ENCODE data around the gene TNIP1. TPM values are rescaled to one million over a fixed set of nuclear protein-coding genes. Genes with fewer than 3 reads are reported as not detected.
A peak's percentile ranks its signal among the peaks of the same experiment; 100 is the strongest.

The TNIP1 gene
- total RNA-seq, 4 donors from 2014 or later = 63.9 to 296 (median 223) TPM

DNA sequence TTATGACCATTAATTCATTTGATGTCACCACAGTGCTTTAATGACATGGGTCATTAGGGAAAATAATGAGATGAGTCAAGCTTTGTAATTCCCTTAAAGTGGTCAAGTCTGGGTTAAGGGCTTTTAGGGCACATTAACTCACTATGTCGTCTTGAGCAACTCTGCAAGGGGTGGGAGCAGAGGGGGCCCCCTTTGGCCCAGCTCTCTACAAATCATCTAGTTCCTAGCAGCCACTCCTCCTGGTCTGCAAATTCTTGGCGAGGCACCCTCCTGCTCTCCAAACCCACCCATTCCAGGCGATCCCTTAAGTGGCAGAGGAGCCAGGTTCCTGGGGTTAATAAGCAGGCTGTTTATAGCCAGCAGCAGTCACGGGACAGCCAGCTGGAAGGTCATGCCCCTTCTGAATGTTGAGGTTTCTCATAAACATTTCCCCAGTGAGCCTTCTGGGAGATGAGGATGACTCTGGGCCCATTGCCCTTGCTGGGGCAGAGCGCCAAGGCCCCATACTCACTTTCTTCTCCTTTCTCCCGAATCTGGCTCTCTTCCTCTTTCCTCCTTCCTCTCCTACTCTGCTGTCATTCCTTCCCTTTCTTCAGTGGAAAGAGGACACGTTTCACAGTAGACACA, 74.8 kb downstream of the TNIP1 start:
- in situ Hi-C loops (cut with MboI; ENCODE audit: low pct_ligation_motif_present in 1 of 4, low pct_unique_long_range_greater_than_20kb in 1 of 4, low sequenced_read_pairs in 3 of 4) (no loop called here), intact Hi-C loops (cut with DNase I; ENCODE audit: low total_unique reads) (loop anchor here (5.0 kb wide), 2 partner anchors 101 to 514 kb away; no protein-coding TSS in a partner anchor)
- 37 to 51% methylated on average over 3 to 7 of the region's 7 CpGs for WGBS, 2 donors (ENCODE audit: low coverage in 1 of 2)

DNA sequence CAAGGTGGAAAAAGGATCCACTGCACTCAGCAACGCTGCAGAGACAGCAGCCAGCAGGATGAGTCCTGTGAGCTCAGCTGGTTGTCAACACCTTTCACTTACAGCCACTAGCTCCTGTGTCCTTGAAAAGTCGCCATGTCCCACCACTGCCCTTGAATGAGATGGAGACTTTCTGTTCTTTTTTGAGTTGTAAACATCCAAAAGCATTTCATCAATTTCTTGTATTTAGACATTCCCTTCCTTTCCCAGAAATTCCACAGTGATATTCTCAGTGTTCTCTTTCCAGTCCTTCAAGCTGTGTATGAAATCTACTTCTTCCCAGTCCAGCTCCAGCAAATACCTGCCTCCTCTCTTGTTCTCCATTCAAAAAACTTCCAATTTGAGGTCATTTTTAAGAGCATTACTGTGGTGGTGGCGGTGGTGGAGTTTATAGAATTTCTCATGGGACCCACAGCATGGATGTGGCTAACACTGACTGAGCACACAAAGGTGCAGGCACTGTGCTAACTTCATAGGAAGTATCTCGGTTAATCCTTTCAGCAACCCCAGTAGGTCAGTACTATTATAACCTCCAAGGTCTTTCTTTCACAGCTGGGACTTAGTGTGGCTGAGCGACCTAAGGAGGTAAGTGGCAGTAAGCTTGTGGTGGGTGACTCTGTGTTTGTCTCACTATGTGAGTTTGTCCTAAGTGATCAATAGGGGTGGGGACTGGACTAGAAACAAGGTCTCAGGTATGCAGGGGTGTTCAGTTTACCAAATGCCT, 75.5 kb downstream of the TNIP1 start:
- Histone ChIP-seq H3K36me3 (no peaks in the 10 kb centered on the region), H3K27ac (peak overlapping the region; percentile 74 to 84 (median 78)), H3K4me1 (peaks cover 24 to 50% (median 32%) of the 10 kb centered on the region in 4 donors), H3K9me3 (no peaks in the 10 kb centered on the region), H3K27me3 (no peaks in the 10 kb centered on the region), H3K4me3 (no peak overlapping the region)
- intact Hi-C loops (cut with DNase I; ENCODE audit: low total_unique reads) = loop anchor here (5.0 kb wide), 2 partner anchors 102 to 513 kb away; no protein-coding TSS in a partner anchor
- peak; percentile 38 for DNase-seq
- 60 to 82% methylated on average over 4 to 5 of the region's 5 CpGs for WGBS, 2 donors (ENCODE audit: low coverage in 1 of 2)
- in situ Hi-C loops (cut with MboI; ENCODE audit: low pct_ligation_motif_present in 1 of 4, low pct_unique_long_range_greater_than_20kb in 1 of 4, low sequenced_read_pairs in 3 of 4) = no loop called here
- peak; percentile 79 for TF ChIP-seq EP300 (IDR thresholded peaks at IDR 0.05; ENCODE audit: low read depth)
- peak; percentile 50 to 81 (median 70) for TF ChIP-seq POLR2AphosphoS5 (IDR thresholded peaks at IDR 0.05)
- peak; percentile 17 for TF ChIP-seq POLR2A (IDR thresholded peaks at IDR 0.05)
- TF ChIP-seq, protein P1, sequence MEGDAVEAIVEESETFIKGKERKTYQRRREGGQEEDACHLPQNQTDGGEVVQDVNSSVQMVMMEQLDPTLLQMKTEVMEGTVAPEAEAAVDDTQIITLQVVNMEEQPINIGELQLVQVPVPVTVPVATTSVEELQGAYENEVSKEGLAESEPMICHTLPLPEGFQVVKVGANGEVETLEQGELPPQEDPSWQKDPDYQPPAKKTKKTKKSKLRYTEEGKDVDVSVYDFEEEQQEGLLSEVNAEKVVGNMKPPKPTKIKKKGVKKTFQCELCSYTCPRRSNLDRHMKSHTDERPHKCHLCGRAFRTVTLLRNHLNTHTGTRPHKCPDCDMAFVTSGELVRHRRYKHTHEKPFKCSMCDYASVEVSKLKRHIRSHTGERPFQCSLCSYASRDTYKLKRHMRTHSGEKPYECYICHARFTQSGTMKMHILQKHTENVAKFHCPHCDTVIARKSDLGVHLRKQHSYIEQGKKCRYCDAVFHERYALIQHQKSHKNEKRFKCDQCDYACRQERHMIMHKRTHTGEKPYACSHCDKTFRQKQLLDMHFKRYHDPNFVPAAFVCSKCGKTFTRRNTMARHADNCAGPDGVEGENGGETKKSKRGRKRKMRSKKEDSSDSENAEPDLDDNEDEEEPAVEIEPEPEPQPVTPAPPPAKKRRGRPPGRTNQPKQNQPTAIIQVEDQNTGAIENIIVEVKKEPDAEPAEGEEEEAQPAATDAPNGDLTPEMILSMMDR (IDR thresholded peaks at IDR 0.05) = no peak

More for the DNA sequence above, 74.8 kb downstream of the TNIP1 start:
- DNase-seq = peak; percentile 74
- no peak overlapping the region for H3K4me3 ChIP-seq
- no peaks in the 10 kb centered on the region for H3K36me3 ChIP-seq
- TF ChIP-seq, protein P1 (IDR thresholded peaks at IDR 0.05) = no peak
- peak; percentile 55 to 77 (median 74) for TF ChIP-seq POLR2AphosphoS5 (IDR thresholded peaks at IDR 0.05)
- no peak for TF ChIP-seq POLR2A (IDR thresholded peaks at IDR 0.05)
- TF ChIP-seq EP300 (IDR thresholded peaks at IDR 0.05; ENCODE audit: low read depth) = no peak
- no peaks in the 10 kb centered on the region for H3K9me3 ChIP-seq
- H3K4me1 ChIP-seq = peaks cover 24 to 50% (median 32%) of the 10 kb centered on the region in 4 donors
- H3K27me3 ChIP-seq = no peaks in the 10 kb centered on the region
- peak overlapping the region; percentile 74 to 84 (median 78) for H3K27ac ChIP-seq

DNA sequence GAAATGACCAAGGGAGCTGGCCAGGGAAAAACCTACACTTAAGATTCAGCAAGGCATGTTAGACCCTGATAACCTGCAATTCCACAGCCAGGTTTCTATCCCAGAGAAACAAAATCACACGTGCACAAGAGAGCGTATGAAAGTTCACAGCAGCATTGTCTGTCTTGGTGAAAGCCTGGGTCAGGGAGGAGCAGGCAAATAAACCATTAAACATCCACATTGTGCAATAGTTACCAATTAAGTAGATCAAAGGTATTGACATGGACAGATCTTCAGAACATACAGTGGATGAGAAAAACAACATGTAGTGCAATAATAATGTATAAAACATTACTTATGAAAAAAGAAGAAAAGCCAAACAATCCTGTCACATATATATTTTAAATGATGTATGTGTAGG, 76.3 kb downstream of the TNIP1 start:
- 51% methylated on average over 2 of the region's 2 CpGs; no CpG with 5 or more reads in 1 of the 2 donors for WGBS, 2 donors (ENCODE audit: low coverage in 1 of 2)
- H3K27me3 ChIP-seq = no peaks in the 10 kb centered on the region
- no peaks in the 10 kb centered on the region for H3K9me3 ChIP-seq
- H3K4me1 ChIP-seq = peaks cover 24 to 50% (median 32%) of the 10 kb centered on the region in 4 donors
- no peak for DNase-seq
- TF ChIP-seq POLR2AphosphoS5 (IDR thresholded peaks at IDR 0.05) (peak in 1 of 3 donors; percentile 11), EP300 (IDR thresholded peaks at IDR 0.05; ENCODE audit: low read depth) (no peak)
- TF ChIP-seq, protein P1 (IDR thresholded peaks at IDR 0.05) = no peak
- H3K27ac ChIP-seq = peak overlapping the region; percentile 74 to 84 (median 78)
- H3K4me3 ChIP-seq = no peak overlapping the region
- H3K36me3 ChIP-seq = no peaks in the 10 kb centered on the region
- in situ Hi-C loops (cut with MboI; ENCODE audit: low pct_ligation_motif_present in 1 of 4, low pct_unique_long_range_greater_than_20kb in 1 of 4, low sequenced_read_pairs in 3 of 4) = no loop called here
- intact Hi-C loops (cut with DNase I; ENCODE audit: low total_unique reads) = loop anchor here (5.0 kb wide), 1 partner anchor 43 kb away; no protein-coding TSS in a partner anchor

DNA sequence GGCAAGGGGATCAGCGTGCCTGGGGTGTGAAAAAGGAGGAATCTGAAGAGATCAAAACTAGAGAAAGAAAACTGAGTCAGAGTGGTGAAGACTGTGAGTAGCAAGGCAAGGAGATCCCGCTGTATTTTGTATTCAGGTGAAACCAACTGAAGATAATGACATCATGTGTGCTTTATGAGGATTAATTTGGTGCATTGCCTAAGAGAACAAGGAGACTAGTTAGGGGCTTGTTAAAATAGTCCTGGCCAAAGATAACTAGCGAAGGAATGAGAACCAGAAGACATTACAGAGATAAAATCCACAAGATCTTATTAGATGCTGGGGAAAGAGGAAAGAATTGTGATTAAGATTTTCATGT, 77.4 kb downstream of the TNIP1 start:
- in situ Hi-C loops (cut with MboI; ENCODE audit: low pct_ligation_motif_present in 1 of 4, low pct_unique_long_range_greater_than_20kb in 1 of 4, low sequenced_read_pairs in 3 of 4) = no loop called here
- H3K27ac ChIP-seq = peak overlapping the region in 3 of 4 donors; percentile 74 to 84 (median 78)
- 84 to 96% methylated on average over 3 of the region's 3 CpGs for WGBS, 2 donors (ENCODE audit: low coverage in 1 of 2)

More for the DNA sequence above, 77.4 kb downstream of the TNIP1 start:
- Histone ChIP-seq H3K27me3 (no peaks in the 10 kb centered on the region), H3K36me3 (no peaks in the 10 kb centered on the region), H3K4me3 (no peak overlapping the region), H3K4me1 (peaks cover 24 to 48% (median 32%) of the 10 kb centered on the region in 4 donors), H3K9me3 (no peaks in the 10 kb centered on the region)
- intact Hi-C loops (cut with DNase I; ENCODE audit: low total_unique reads) = loop anchor here (5.0 kb wide), 1 partner anchor 44 kb away; no protein-coding TSS in a partner anchor
- no peak for DNase-seq
- TF ChIP-seq POLR2A (IDR thresholded peaks at IDR 0.05) (no peak), POLR2AphosphoS5 (IDR thresholded peaks at IDR 0.05) (no peak), EP300 (IDR thresholded peaks at IDR 0.05; ENCODE audit: low read depth) (no peak)
- TF ChIP-seq, protein P1 (IDR thresholded peaks at IDR 0.05) = no peak

Measured in transverse colon (tissue), 4 donors.